HepG2 (cell line): ENCODE measurements around the gene MGAT4D. TPM values are rescaled to one million over a fixed set of nuclear protein-coding genes. Genes with fewer than 3 reads are reported as not detected.

ENCODE experiments used
- ATAC-seq: fragments of 200-7000 bp; cut with Tn5 transposase; 3 replicates; pipeline ENCODE4 v1.9.1; 2020; ENCODE audit warnings: mild to moderate bottlenecking, moderate library complexity
- BruUV-seq: library from RNA; stranded (reverse); fragments of 400-500 nt; replicated peaks from 2 replicates; lab custom pipeline; 2021; lab: Mats Ljungman, UMichigan
- CTCF ChIA-PET: fragments of 300-600 bp; formaldehyde crosslinking; extraction: SDS; loops from one replicate; lab custom pipeline; 2021; ENCODE audit warnings: low total read pairs, inconsistent platforms, low intra/inter-chr PET ratio; lab: Yijun Ruan, JAX
- POLR2A ChIA-PET: fragments of 350-600 bp; sonication (Branson Sonifier 250); formaldehyde crosslinking; loops from one replicate; lab custom pipeline; 2020; ENCODE audit warnings: antibody characterized with exemption, inconsistent platforms; lab: Yijun Ruan, JAX
- DNase-seq: peaks from one replicate; pipeline ENCODE4 v3.0.0-alpha.2; 2015; ENCODE audit warnings: low spot score
- FAIRE-seq: peaks from 3 replicates; lab custom pipeline; 2011; peaks lifted over from hg19 to GRCh38; lab: Jason Lieb, UNC
- H2AFZ ChIP-seq: one replicate; pipeline ENCODE4 v1.6.1; 2011; ENCODE audit warnings: low read length, inconsistent platforms
- H3K27ac ChIP-seq: fragments of 300-600 bp; 3 replicates; pipeline ENCODE4 v1.8.0; 2011; ENCODE audit warnings: mixed run types, mild to moderate bottlenecking, mixed read lengths, low read length, inconsistent platforms; ENCODE audit not compliant: insufficient read depth; ENCODE audit errors: extremely low read length
- H3K27me3 ChIP-seq, 2 experiments: fragments of 200-600 bp in 1 of 2; 2 replicates in 1 of 2; 3 replicates in 1 of 2; pipeline versions ENCODE4 v1.6.0 to v1.8.0; 2011; ENCODE audit warnings: low read length in 2 of 2, mild to moderate bottlenecking in 2 of 2, moderate library complexity in 2 of 2, inconsistent platforms in 1 of 2; ENCODE audit not compliant: insufficient read depth in 2 of 2, control insufficient read depth in 1 of 2
- H3K36me3 ChIP-seq, 2 experiments: fragments of 200-600 bp in 1 of 2; replicated peaks in 1 of 2; 2 replicates in 1 of 2; 3 replicates in 1 of 2; pipeline versions ENCODE4 v1.5.1 to v1.8.0; 2011; ENCODE audit warnings: low read length in 2 of 2, inconsistent platforms in 1 of 2; ENCODE audit not compliant: insufficient read depth in 2 of 2, control insufficient read depth in 1 of 2
- H3K4me1 ChIP-seq: 2 replicates; pipeline ENCODE4 v1.5.1; 2012; ENCODE audit warnings: low read length, inconsistent platforms; ENCODE audit not compliant: insufficient read depth
- H3K4me2 ChIP-seq: 2 replicates; pipeline ENCODE4 v1.6.0; 2011; ENCODE audit warnings: low read depth, low read length, inconsistent platforms
- H3K4me3 ChIP-seq, 3 experiments: fragments of 200-600 bp in 1 of 3; sonication (generic), shearing (Covaris generic) in 1 of 3; replicated peaks in 1 of 3; 2 replicates each; pipeline ENCODE4 v1.5.1; 2011 to 2016; ENCODE audit warnings: low read length in 3 of 3, inconsistent platforms in 2 of 3, low read depth in 2 of 3, mild to moderate bottlenecking in 2 of 3, control low read depth in 1 of 3, mixed read lengths in 1 of 3; ENCODE audit not compliant: insufficient read depth in 1 of 3
- H3K79me2 ChIP-seq: one replicate; pipeline ENCODE4 v1.6.1; 2011; ENCODE audit warnings: low read length, inconsistent platforms; ENCODE audit not compliant: insufficient read depth
- H3K9ac ChIP-seq: 2 replicates; pipeline ENCODE4 v1.6.0; 2011; ENCODE audit warnings: mild to moderate bottlenecking, low read depth, low read length, inconsistent platforms; ENCODE audit not compliant: insufficient read depth
- H3K9me3 ChIP-seq: 2 replicates; pipeline ENCODE4 v1.5.1; 2012; ENCODE audit warnings: mild to moderate bottlenecking, low read length
- H4K20me1 ChIP-seq: 2 replicates; pipeline ENCODE4 v1.6.0; 2011; ENCODE audit warnings: inconsistent platforms, mild to moderate bottlenecking, low read length, moderate library complexity; ENCODE audit not compliant: insufficient read depth
- JDP2 ChIP-seq: sonication (generic); formaldehyde crosslinking; IDR thresholded peaks from 2 replicates; pipeline ENCODE4 v1.8.1; 2022; ENCODE audit warnings: missing genetic modification reagents, borderline replicate concordance
- JUND ChIP-seq: sonication (generic); formaldehyde crosslinking; IDR thresholded peaks from 2 replicates; pipeline ENCODE4 v1.8.0; 2022; ENCODE audit warnings: mild to moderate bottlenecking, missing genetic modification reagents
- NCOA1 ChIP-seq: sonication (generic); formaldehyde crosslinking; IDR thresholded peaks from 2 replicates; pipeline ENCODE4 v1.9.0; 2021; ENCODE audit warnings: missing genetic modification reagents
- SKI ChIP-seq: fragments of 450-650 bp; IDR thresholded peaks from one replicate; pipeline ENCODE4 v1.6.1; 2018; ENCODE audit warnings: mild to moderate bottlenecking; ENCODE audit not compliant: partially characterized antibody
- TEAD2 ChIP-seq: sonication (generic); formaldehyde crosslinking; IDR thresholded peaks from 2 replicates; pipeline ENCODE4 v1.9.0; 2021; ENCODE audit warnings: missing genetic modification reagents
- ZNF205 ChIP-seq: IDR thresholded peaks from 2 replicates; pipeline ENCODE4 v1.6.1; 2018; ENCODE audit warnings: missing biosample characterization, missing genetic modification reagents
- ZNF460 ChIP-seq: sonication (generic); formaldehyde crosslinking; IDR thresholded peaks from 2 replicates; pipeline ENCODE4 v1.5.1; 2020; ENCODE audit warnings: missing genetic modification reagents, mild to moderate bottlenecking, borderline replicate concordance
- ZNF543 ChIP-seq: sonication (generic); formaldehyde crosslinking; IDR thresholded peaks from 2 replicates; pipeline ENCODE4 v1.4.0; 2020; ENCODE audit warnings: mild to moderate bottlenecking, missing genetic modification reagents
- WGBS: methylation state at CpG from one replicate; pipeline ENCODE4 v1.1.6; 2017; ENCODE audit warnings: low lambda C conversion rate; 5-methylcytosine and 5-hydroxymethylcytosine counted together
- in situ Hi-C: cut with HindIII; loops from 2 replicates; pipeline ENCODE4 v1.10.0; 2017; ENCODE audit warnings: low pct_unique_long_range_greater_than_20kb; ENCODE audit not compliant: extremely low pct_ligation_motif_present
- intact Hi-C: fragments of 100-400 bp; cut with micrococcal nuclease; formaldehyde crosslinking; loops from one replicate; pipeline ENCODE4 v1.10.0; 2022; ENCODE audit not compliant: unreplicated experiment
- polyA plus RNA-seq, 8 experiments: library from polyadenylated mRNA; depleted of rRNA in 3 of 8; stranded (reverse) in 7 of 8; unstranded in 1 of 8; fragments of >200 nt; fragmentation: Illumina TruSeq in 4 of 8; extraction: Trizol in 4 of 8; gene quantifications; 2 replicates each; pipeline versions ENCODE4 v1.2.1 to v1.2.3, GENCODE V29; 2011 to 2016; ENCODE audit warnings: low read depth in 4 of 8, missing spikeins in 1 of 8, mixed read lengths in 1 of 8; ENCODE audit not compliant: insufficient read depth in 1 of 8
- total RNA-seq, 5 experiments: library from RNA; depleted of rRNA; stranded (reverse); fragments of >200 nt; fragmentation: Illumina TruSeq; extraction: Trizol; gene quantifications; 2 replicates each; pipeline ENCODE4 v1.2.3, GENCODE V29; 2016; ENCODE audit warnings: low read depth in 1 of 5
- TF ChIP-seq, protein P1 (sequence below): sonication (generic); formaldehyde crosslinking; IDR thresholded peaks from 2 replicates; pipeline ENCODE4 v1.4.0; 2020; ENCODE audit warnings: missing genetic modification reagents
- TF ChIP-seq, protein P2 (sequence below): sonication (generic); formaldehyde crosslinking; IDR thresholded peaks from 2 replicates; pipeline ENCODE4 v1.4.0; 2020; ENCODE audit warnings: missing genetic modification reagents
- TF ChIP-seq, protein P3 (sequence below): sonication (generic); formaldehyde crosslinking; IDR thresholded peaks from 2 replicates; pipeline ENCODE4 v1.4.0; 2020; ENCODE audit warnings: missing genetic modification reagents

Gene MGAT4D
- total and polyA plus RNA-seq, 2 of the 13 experiments (the other 11 are each of a cell fraction or from before 2014, with no cell fraction given), result not detected

- H3K79me2 ChIP-seq, result no peaks in the 10 kb centered on the region
- TF ChIP-seq TEAD2 (CRISPR knock-in tag) (no peak), SKI (no peak), JUND (no peak), ZNF460 (CRISPR knock-in tag) (no peak), JDP2 (CRISPR knock-in tag) (no peak), NCOA1 (CRISPR knock-in tag) (no peak), ZNF205 (CRISPR knock-in tag) (no peak), ZNF543 (CRISPR knock-in tag) (no peak)
- TF ChIP-seq, protein P1, sequence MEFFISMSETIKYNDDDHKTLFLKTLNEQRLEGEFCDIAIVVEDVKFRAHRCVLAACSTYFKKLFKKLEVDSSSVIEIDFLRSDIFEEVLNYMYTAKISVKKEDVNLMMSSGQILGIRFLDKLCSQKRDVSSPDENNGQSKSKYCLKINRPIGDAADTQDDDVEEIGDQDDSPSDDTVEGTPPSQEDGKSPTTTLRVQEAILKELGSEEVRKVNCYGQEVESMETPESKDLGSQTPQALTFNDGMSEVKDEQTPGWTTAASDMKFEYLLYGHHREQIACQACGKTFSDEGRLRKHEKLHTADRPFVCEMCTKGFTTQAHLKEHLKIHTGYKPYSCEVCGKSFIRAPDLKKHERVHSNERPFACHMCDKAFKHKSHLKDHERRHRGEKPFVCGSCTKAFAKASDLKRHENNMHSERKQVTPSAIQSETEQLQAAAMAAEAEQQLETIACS (CRISPR knock-in tag), result no peak
- TF ChIP-seq, protein P2, sequence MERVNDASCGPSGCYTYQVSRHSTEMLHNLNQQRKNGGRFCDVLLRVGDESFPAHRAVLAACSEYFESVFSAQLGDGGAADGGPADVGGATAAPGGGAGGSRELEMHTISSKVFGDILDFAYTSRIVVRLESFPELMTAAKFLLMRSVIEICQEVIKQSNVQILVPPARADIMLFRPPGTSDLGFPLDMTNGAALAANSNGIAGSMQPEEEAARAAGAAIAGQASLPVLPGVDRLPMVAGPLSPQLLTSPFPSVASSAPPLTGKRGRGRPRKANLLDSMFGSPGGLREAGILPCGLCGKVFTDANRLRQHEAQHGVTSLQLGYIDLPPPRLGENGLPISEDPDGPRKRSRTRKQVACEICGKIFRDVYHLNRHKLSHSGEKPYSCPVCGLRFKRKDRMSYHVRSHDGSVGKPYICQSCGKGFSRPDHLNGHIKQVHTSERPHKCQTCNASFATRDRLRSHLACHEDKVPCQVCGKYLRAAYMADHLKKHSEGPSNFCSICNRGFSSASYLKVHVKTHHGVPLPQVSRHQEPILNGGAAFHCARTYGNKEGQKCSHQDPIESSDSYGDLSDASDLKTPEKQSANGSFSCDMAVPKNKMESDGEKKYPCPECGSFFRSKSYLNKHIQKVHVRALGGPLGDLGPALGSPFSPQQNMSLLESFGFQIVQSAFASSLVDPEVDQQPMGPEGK, result no peak
- TF ChIP-seq, protein P3, sequence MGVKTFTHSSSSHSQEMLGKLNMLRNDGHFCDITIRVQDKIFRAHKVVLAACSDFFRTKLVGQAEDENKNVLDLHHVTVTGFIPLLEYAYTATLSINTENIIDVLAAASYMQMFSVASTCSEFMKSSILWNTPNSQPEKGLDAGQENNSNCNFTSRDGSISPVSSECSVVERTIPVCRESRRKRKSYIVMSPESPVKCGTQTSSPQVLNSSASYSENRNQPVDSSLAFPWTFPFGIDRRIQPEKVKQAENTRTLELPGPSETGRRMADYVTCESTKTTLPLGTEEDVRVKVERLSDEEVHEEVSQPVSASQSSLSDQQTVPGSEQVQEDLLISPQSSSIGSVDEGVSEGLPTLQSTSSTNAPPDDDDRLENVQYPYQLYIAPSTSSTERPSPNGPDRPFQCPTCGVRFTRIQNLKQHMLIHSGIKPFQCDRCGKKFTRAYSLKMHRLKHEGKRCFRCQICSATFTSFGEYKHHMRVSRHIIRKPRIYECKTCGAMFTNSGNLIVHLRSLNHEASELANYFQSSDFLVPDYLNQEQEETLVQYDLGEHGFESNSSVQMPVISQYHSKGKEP (CRISPR knock-in tag), result no peak
- H3K36me3 ChIP-seq, result no peaks in the 10 kb centered on the region
- H3K4me2 ChIP-seq, result no peak overlapping the region
- no peaks in the 10 kb centered on the region for H3K9me3 ChIP-seq
- peaks cover 0 to 4% of the 10 kb centered on the region in 2 experiments; a peak in 1 of 5 replicates for H3K27me3 ChIP-seq
- 60% methylated on average over 1 of the region's 1 CpG for WGBS
- ChIA-PET POLR2A (no interaction called here), CTCF (no interaction called here)
- no peak overlapping the region for H3K27ac ChIP-seq
- no peaks in the 10 kb centered on the region for H3K4me1 ChIP-seq
- intact Hi-C loops (no loop called here), in situ Hi-C loops (no loop called here)
- no peak for DNase-seq
- H3K9ac ChIP-seq, result no peak overlapping the region
- no TSS peak for BruUV-seq
- FAIRE-seq, result no peak
- H4K20me1 ChIP-seq, result no peaks in the 10 kb centered on the region
- ATAC-seq, result no peak
- H3K4me3 ChIP-seq, result no peak overlapping the region
- H2AFZ ChIP-seq, result no peak overlapping the region
Observed at GRCh38 chr4:140466146-140466545, 31.9 kb downstream of the MGAT4D start.
